NCI-H446 treated with DMSO at 0.1 percent for 48 hours (cell line): ENCODE results near the gene HDAC9.

ENCODE experiments used
- DNase-seq: peaks from one replicate; lab custom pipeline; 2025; lab: John Stamatoyannopoulos, UW

Gene HDAC9

GRCh38 chr7:18494821-18495408, 634 bp upstream of the HDAC9 start:
- no peak for DNase-seq

GRCh38 chr7:18496341-18496700, 772 bp downstream of the HDAC9 start:
- DNase-seq = no peak

- no peak for DNase-seq
These were observed 1.5 kb downstream of the HDAC9 start for GRCh38 chr7:18497082-18497481.

GRCh38 chr7:18497800-18498199, 2.3 kb downstream of the HDAC9 start:
- no peak for DNase-seq

- peak; percentile 35 for DNase-seq
These were observed 2.8 kb downstream of the HDAC9 start for GRCh38 chr7:18498341-18498740.

GRCh38 chr7:18499407-18500177, 4.0 kb downstream of the HDAC9 start:
- no peak for DNase-seq

- no peak for DNase-seq
These were observed 7.7 kb downstream of the HDAC9 start for GRCh38 chr7:18503126-18503866.

GRCh38 chr7:18504965-18505364, 9.4 kb downstream of the HDAC9 start:
- peak; percentile 35 for DNase-seq

GRCh38 chr7:18505870-18506460, 10.4 kb downstream of the HDAC9 start:
- DNase-seq = no peak

GRCh38 chr7:18508443-18509427, 13.2 kb downstream of the HDAC9 start:
- DNase-seq = no peak

GRCh38 chr7:18509481-18509880, 13.9 kb downstream of the HDAC9 start:
- no peak for DNase-seq

GRCh38 chr7:18511351-18512140, 16.0 kb downstream of the HDAC9 start:
- no peak for DNase-seq

- no peak for DNase-seq
These were observed 17.8 kb downstream of the HDAC9 start for GRCh38 chr7:18513343-18513742.

- no peak for DNase-seq
These were observed 19.5 kb downstream of the HDAC9 start for GRCh38 chr7:18515067-18515466.

- no peak for DNase-seq
These were observed 22.1 kb downstream of the HDAC9 start for GRCh38 chr7:18517646-18518045.

- DNase-seq = no peak
These were observed 23.0 kb downstream of the HDAC9 start for GRCh38 chr7:18518555-18518954.

- DNase-seq = no peak
These were observed 25.1 kb downstream of the HDAC9 start for GRCh38 chr7:18520450-18521235.

- no peak for DNase-seq
These were observed 25.7 kb downstream of the HDAC9 start for GRCh38 chr7:18521236-18521589.

- no peak for DNase-seq
These were observed 26.5 kb downstream of the HDAC9 start for GRCh38 chr7:18521945-18522566.

GRCh38 chr7:18524248-18524647, 28.7 kb downstream of the HDAC9 start:
- DNase-seq = no peak
